SJCRH30 (cell line): ENCODE data around the gene HNRNPLL. TPM values are rescaled to one million over a fixed set of nuclear protein-coding genes. Genes with fewer than 3 reads are reported as not detected.
"Not testable (repeated sequence)": the region's sequence is repeated elsewhere in the genome, so short reads cannot be mapped to it uniquely, and the experiment has no call there.

Source experiments
- DNase-seq, 2 experiments: peaks; one replicate each; pipeline ENCODE4 v3.0.0-alpha.2; 2015 to 2020
- H3K27ac ChIP-seq: fragments of 250-450 bp; sonication (Bioruptor Pico); 2 replicates; pipeline ENCODE4 v1.5.1; 2020; ENCODE audit warnings: mild to moderate bottlenecking, moderate library complexity
- H3K27me3 ChIP-seq: fragments of 250-450 bp; sonication (Bioruptor Pico); 2 replicates; pipeline ENCODE4 v1.5.1; 2020; ENCODE audit warnings: mild to moderate bottlenecking, moderate library complexity
- H3K36me3 ChIP-seq: fragments of 250-450 bp; sonication (Bioruptor Pico); 2 replicates; pipeline ENCODE4 v1.5.1; 2020; ENCODE audit warnings: mild to moderate bottlenecking, moderate library complexity
- H3K4me1 ChIP-seq: fragments of 250-450 bp; sonication (Bioruptor Pico); 2 replicates; pipeline ENCODE4 v1.5.1; 2020; ENCODE audit warnings: mild to moderate bottlenecking, moderate library complexity
- H3K4me3 ChIP-seq: fragments of 250-450 bp; sonication (Bioruptor Pico); 2 replicates; pipeline ENCODE4 v1.5.1; 2020; ENCODE audit warnings: mild to moderate bottlenecking, moderate library complexity
- H3K9me3 ChIP-seq: fragments of 250-450 bp; sonication (Bioruptor Pico); replicated peaks from 2 replicates; pipeline ENCODE4 v1.5.1; 2020; ENCODE audit warnings: mild to moderate bottlenecking, moderate library complexity
- total RNA-seq: library from RNA; depleted of rRNA; stranded (reverse); fragments of >200 nt; shearing (Covaris generic); gene quantifications from 2 replicates; pipeline ENCODE4 v1.2.3, GENCODE V29; 2014

The HNRNPLL gene
- total RNA-seq, 1 experiment from 2014 or later = 65.6 TPM

GRCh38 chr2:38629684-38630083 is 27.0 kb upstream of the HNRNPLL start:
- DNase-seq = no peak
- Histone ChIP-seq H3K27me3 (no peaks in the 10 kb centered on the region), H3K4me1 (peaks cover 10% of the 10 kb centered on the region), H3K4me3 (no peak overlapping the region), H3K27ac (no peak overlapping the region), H3K9me3 (0 out of 2 replicates have a peak, but pooled peaks cover 3% of the 10 kb centered on the region), H3K36me3 (no peaks in the 10 kb centered on the region)

- Histone ChIP-seq H3K27me3 (no peaks in the 10 kb centered on the region), H3K36me3 (no peaks in the 10 kb centered on the region), H3K4me1 (no peaks in the 10 kb centered on the region; the same call in none of the 2 replicates), H3K9me3 (no peaks in the 10 kb centered on the region), H3K4me3 (no peak overlapping the region), H3K27ac (no peak overlapping the region)
- DNase-seq = no peak
These were observed 24.7 kb upstream of the HNRNPLL start for GRCh38 chr2:38627391-38627790.

- Histone ChIP-seq H3K36me3 (no peaks in the 10 kb centered on the region), H3K9me3 (no peaks in the 10 kb centered on the region), H3K4me3 (no peak overlapping the region), H3K4me1 (no peaks in the 10 kb centered on the region; the same call in none of the 2 replicates), H3K27ac (no peak overlapping the region), H3K27me3 (no peaks in the 10 kb centered on the region)
- no peak for DNase-seq
These were observed 23.8 kb upstream of the HNRNPLL start for GRCh38 chr2:38626326-38627035.

- H3K27me3 ChIP-seq = no peaks in the 10 kb centered on the region
- H3K9me3 ChIP-seq = peaks cover 3% of the 10 kb centered on the region; the same call in 1 of the 2 replicates
- no peak overlapping the region for H3K4me3 ChIP-seq
- H3K27ac ChIP-seq = no peak overlapping the region
- peaks cover 4% of the 10 kb centered on the region; the same call in 1 of the 2 replicates for H3K4me1 ChIP-seq
- no peak for DNase-seq
- no peaks in the 10 kb centered on the region for H3K36me3 ChIP-seq
These were observed 19.5 kb upstream of the HNRNPLL start for GRCh38 chr2:38622210-38622609.

GRCh38 chr2:38621018-38621417 is 18.3 kb upstream of the HNRNPLL start:
- H3K4me1 ChIP-seq = 0 out of 2 replicates have a peak, but pooled peaks cover 4% of the 10 kb centered on the region
- H3K36me3 ChIP-seq = no peaks in the 10 kb centered on the region
- peaks cover 3% of the 10 kb centered on the region; the same call in 1 of the 2 replicates for H3K9me3 ChIP-seq
- no peak for DNase-seq
- no peak overlapping the region for H3K27ac ChIP-seq
- no peaks in the 10 kb centered on the region for H3K27me3 ChIP-seq
- H3K4me3 ChIP-seq = no peak overlapping the region

- Histone ChIP-seq H3K9me3 (peaks cover 3% of the 10 kb centered on the region; the same call in 1 of the 2 replicates), H3K27ac (no peak overlapping the region), H3K4me3 (no peak overlapping the region), H3K4me1 (0 out of 2 replicates have a peak, but pooled peaks cover 4% of the 10 kb centered on the region), H3K27me3 (no peaks in the 10 kb centered on the region), H3K36me3 (no peaks in the 10 kb centered on the region)
- DNase-seq = peak in 1 of 2 experiments; percentile 44
These were observed 17.7 kb upstream of the HNRNPLL start for GRCh38 chr2:38620282-38620977.

- H3K27ac ChIP-seq = no peak overlapping the region
- H3K9me3 ChIP-seq = peaks cover 3% of the 10 kb centered on the region; the same call in 1 of the 2 replicates
- H3K27me3 ChIP-seq = no peaks in the 10 kb centered on the region
- no peak for DNase-seq
- 0 out of 2 replicates have a peak, but pooled peaks cover 4% of the 10 kb centered on the region for H3K4me1 ChIP-seq
- H3K36me3 ChIP-seq = no peaks in the 10 kb centered on the region
- no peak overlapping the region for H3K4me3 ChIP-seq
These were observed 16.9 kb upstream of the HNRNPLL start for GRCh38 chr2:38619458-38620164.

GRCh38 chr2:38617301-38617700 is 14.6 kb upstream of the HNRNPLL start:
- no peak overlapping the region for H3K4me3 ChIP-seq
- peaks cover 7% of the 10 kb centered on the region; the same call in 1 of the 2 replicates for H3K4me1 ChIP-seq
- no peak overlapping the region for H3K27ac ChIP-seq
- H3K27me3 ChIP-seq = no peaks in the 10 kb centered on the region
- no peak for DNase-seq
- H3K36me3 ChIP-seq = no peaks in the 10 kb centered on the region
- peaks cover 3% of the 10 kb centered on the region; the same call in 1 of the 2 replicates for H3K9me3 ChIP-seq

- Histone ChIP-seq H3K27ac (no peak overlapping the region), H3K4me3 (no peak overlapping the region), H3K4me1 (peaks cover 6% of the 10 kb centered on the region; the same call in 1 of the 2 replicates), H3K27me3 (no peaks in the 10 kb centered on the region), H3K36me3 (no peaks in the 10 kb centered on the region), H3K9me3 (no peaks in the 10 kb centered on the region; the same call in 1 of the 2 replicates)
- no peak for DNase-seq
These were observed 12.5 kb upstream of the HNRNPLL start for GRCh38 chr2:38615237-38615636.

GRCh38 chr2:38613849-38614213 is 11.1 kb upstream of the HNRNPLL start:
- no peaks in the 10 kb centered on the region; the same call in 1 of the 2 replicates for H3K9me3 ChIP-seq
- DNase-seq = no peak
- no peak overlapping the region for H3K27ac ChIP-seq
- peaks cover 4% of the 10 kb centered on the region for H3K4me1 ChIP-seq
- H3K36me3 ChIP-seq = no peaks in the 10 kb centered on the region
- no peaks in the 10 kb centered on the region for H3K27me3 ChIP-seq
- H3K4me3 ChIP-seq = no peak overlapping the region

GRCh38 chr2:38613126-38613848 is 10.6 kb upstream of the HNRNPLL start:
- Histone ChIP-seq H3K4me1 (peaks cover 9% of the 10 kb centered on the region), H3K27ac (no peak overlapping the region), H3K4me3 (no peak overlapping the region), H3K9me3 (no peaks in the 10 kb centered on the region; the same call in 1 of the 2 replicates), H3K27me3 (no peaks in the 10 kb centered on the region), H3K36me3 (no peaks in the 10 kb centered on the region)
- DNase-seq = no peak

GRCh38 chr2:38610851-38611801 is 8.4 kb upstream of the HNRNPLL start:
- Histone ChIP-seq H3K4me3 (no peak overlapping the region), H3K27me3 (no peaks in the 10 kb centered on the region), H3K27ac (no peak overlapping the region), H3K4me1 (peaks cover 24% of the 10 kb centered on the region), H3K9me3 (no peaks in the 10 kb centered on the region; the same call in 1 of the 2 replicates), H3K36me3 (no peaks in the 10 kb centered on the region)
- no peak for DNase-seq

GRCh38 chr2:38609246-38609645 is 6.5 kb upstream of the HNRNPLL start:
- H3K27ac ChIP-seq, H3K4me3 ChIP-seq, DNase-seq, H3K27me3 ChIP-seq, H3K9me3 ChIP-seq, H3K36me3 ChIP-seq: not testable (repeated sequence)
- H3K4me1 ChIP-seq = peaks cover 24% of the 10 kb centered on the region
